Ovary (tissue), 9 donors: ENCODE results near the gene PMP22. TPM values are rescaled to one million over a fixed set of nuclear protein-coding genes. Genes with fewer than 3 reads are reported as not detected.

Source experiments
- DNase-seq, 5 donors: peaks; one replicate each; pipeline ENCODE4 v3.0.0-alpha.2; 2019 to 2020
- H3K27ac ChIP-seq, 2 donors: fragments of 200-600 bp; one replicate each; pipeline versions ENCODE4 v1.5.1 to v1.8.0; 2019 to 2022
- H3K27me3 ChIP-seq: fragments of 200-600 bp; one replicate; pipeline ENCODE4 v1.8.0; 2022
- H3K36me3 ChIP-seq: fragments of 200-600 bp; sonication (generic); one replicate; pipeline ENCODE4 v1.5.1; 2019
- H3K4me1 ChIP-seq: one replicate; pipeline ENCODE4 v1.8.1; 2013; ENCODE audit warnings: mild to moderate bottlenecking, moderate library complexity; ENCODE audit not compliant: insufficient read depth
- H3K4me3 ChIP-seq: fragments of 200-600 bp; sonication (generic); one replicate; pipeline ENCODE4 v1.5.1; 2017
- H3K9me3 ChIP-seq, 2 donors: fragments of 200-600 bp in 1 of 2; sonication (generic) in 1 of 2; one replicate each; pipeline versions ENCODE4 v1.5.1 to v1.8.1; 2013 to 2019; ENCODE audit warnings: mild to moderate bottlenecking in 1 of 2, moderate library complexity in 1 of 2
- EP300 ChIP-seq: sonication (generic); formaldehyde crosslinking; IDR thresholded peaks from one replicate; pipeline ENCODE4 v1.6.1; 2017; ENCODE audit warnings: antibody characterized with exemption
- POLR2A ChIP-seq: fragments of 450-650 bp; IDR thresholded peaks from one replicate; pipeline ENCODE4 v1.6.1; 2017; ENCODE audit warnings: antibody characterized with exemption, mild to moderate bottlenecking, moderate library complexity
- WGBS, 3 donors: extraction: QIAGEN DNeasy Blood & Tissue Kit in 1 of 3; methylation state at CpG; one replicate each; pipeline versions ENCODE4 v1.1.5 to v1.1.7; 2013 to 2017; 5-methylcytosine and 5-hydroxymethylcytosine counted together
- intact Hi-C, 4 donors: fragments of 100-400 bp; cut with DNase I; formaldehyde crosslinking; loops; one replicate each; pipeline versions ENCODE4 v1.11.0 to v1.15.1; 2022 to 2023
- polyA plus RNA-seq, 2 donors: library from polyadenylated mRNA; stranded (reverse); fragments of 200-250 nt in 1 of 2; fragments of 350-450 nt in 1 of 2; fragmentation: Illumina TruSeq in 1 of 2; extraction: RNeasy Lipid Tissue Mini Kit (QIAGEN cat#74804) in 1 of 2; gene quantifications; one replicate each; pipeline ENCODE4 v1.2.3, GENCODE V29; 2013 to 2014
- total RNA-seq, 7 donors: library from RNA; depleted of rRNA in 2 of 7; stranded (reverse); fragments of >200 nt in 2 of 7; fragmentation: NEBNext Ultra II Directional in 3 of 7; extraction: Animal tissue kit (Norgen Biotek cat#: 25700) in 3 of 7; gene quantifications; one replicate each; pipeline versions ENCODE4 v1.1.0 to v1.2.4, GENCODE V29; 2016 to 2023
- TF ChIP-seq, protein P1 (sequence below), 3 donors: fragments of 450-650 bp in 2 of 3; fragments of 200-600 bp in 1 of 3; IDR thresholded peaks; one replicate each; pipeline versions ENCODE4 v1.5.1 to v1.8.0; 2016 to 2022; ENCODE audit warnings: antibody characterized with exemption in 3 of 3, mild to moderate bottlenecking in 1 of 3
- donor health status: DM: no; HTN: no; CAD: no; lungs with moderate emphysema.
- donor health status: DM: no; HTN: no; CAD: no.
- donor health status: Bipolar disorder and iron deficiency.
- donor health status: DM: yes; HTN: yes; CAD: no.
- donor health status: DM: no; HTN: no; CAD: no.
- donor health status: DM: yes; HTN: yes; CAD: no.

PMP22 gene
- total and polyA plus RNA-seq, 9 donors, result 48.3 to 251 (median 112) TPM

DNA sequence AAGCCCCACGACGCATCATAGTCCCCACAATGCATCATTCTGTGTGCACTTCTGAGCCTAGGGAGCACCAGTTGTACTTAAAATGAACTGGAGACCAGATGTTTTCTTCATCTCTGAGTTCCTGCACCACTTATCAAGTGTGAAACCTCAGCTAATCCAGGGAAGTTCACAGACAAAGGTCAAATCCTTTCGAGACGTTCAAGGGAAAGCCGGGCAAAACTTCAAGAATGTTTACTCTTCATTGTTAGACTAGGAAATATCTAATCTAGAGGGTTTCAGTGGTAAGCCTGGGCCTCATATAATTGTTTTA lies 4.6 kb upstream of the PMP22 start:
- intact Hi-C loops, result loop anchor here in 1 of 4 donors (5.0 kb wide), 1 partner anchor 73 kb away; the partner anchor contains the start of gene TEKT3
- no peaks in the 10 kb centered on the region for H3K9me3 ChIP-seq
- WGBS, 3 donors, result 18 to 36% (median 26%) methylated on average over 5 of the region's 5 CpGs

DNA sequence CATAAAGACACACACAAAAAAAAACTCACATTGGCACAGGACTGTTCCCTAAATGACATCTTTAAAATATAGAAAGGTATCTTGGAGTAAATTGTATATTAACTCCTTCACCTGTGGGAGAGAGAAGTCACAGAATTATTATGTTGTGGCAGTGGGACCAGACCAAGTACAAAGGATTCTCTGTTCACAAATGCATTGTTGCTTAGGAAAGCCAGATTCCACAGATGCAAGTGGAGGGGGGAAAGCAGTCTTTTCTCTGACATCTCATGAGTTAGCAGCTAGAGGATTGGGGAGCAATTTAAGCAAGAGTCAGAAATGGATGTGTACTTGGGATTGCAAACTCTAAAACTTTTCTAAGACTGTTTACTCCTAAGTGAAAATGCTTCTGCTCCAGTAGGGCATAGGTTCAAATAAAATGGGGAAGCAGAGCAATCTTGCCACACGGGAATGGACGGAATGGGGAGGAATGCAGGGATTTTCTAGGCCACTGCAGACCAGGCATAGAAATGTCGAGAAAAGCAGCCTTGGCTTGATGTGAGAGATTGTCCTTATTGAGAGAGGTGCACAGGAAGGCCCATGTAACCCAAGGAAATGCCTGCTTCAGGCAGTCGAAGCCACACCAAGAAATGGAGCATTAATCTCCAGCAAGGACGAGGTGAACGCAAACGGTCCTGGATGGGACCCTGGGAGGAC lies 4.1 kb upstream of the PMP22 start:
- TF ChIP-seq, protein P1, sequence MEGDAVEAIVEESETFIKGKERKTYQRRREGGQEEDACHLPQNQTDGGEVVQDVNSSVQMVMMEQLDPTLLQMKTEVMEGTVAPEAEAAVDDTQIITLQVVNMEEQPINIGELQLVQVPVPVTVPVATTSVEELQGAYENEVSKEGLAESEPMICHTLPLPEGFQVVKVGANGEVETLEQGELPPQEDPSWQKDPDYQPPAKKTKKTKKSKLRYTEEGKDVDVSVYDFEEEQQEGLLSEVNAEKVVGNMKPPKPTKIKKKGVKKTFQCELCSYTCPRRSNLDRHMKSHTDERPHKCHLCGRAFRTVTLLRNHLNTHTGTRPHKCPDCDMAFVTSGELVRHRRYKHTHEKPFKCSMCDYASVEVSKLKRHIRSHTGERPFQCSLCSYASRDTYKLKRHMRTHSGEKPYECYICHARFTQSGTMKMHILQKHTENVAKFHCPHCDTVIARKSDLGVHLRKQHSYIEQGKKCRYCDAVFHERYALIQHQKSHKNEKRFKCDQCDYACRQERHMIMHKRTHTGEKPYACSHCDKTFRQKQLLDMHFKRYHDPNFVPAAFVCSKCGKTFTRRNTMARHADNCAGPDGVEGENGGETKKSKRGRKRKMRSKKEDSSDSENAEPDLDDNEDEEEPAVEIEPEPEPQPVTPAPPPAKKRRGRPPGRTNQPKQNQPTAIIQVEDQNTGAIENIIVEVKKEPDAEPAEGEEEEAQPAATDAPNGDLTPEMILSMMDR (IDR thresholded peaks at IDR 0.05), result no peak
- no peak for TF ChIP-seq EP300
- 56 to 62% (median 61%) methylated on average over 7 of the region's 7 CpGs for WGBS, 3 donors
- Histone ChIP-seq H3K27ac (no peak overlapping the region), H3K4me1 (peaks cover 4% of the 10 kb centered on the region), H3K4me3 (no peak overlapping the region), H3K27me3 (no peaks in the 10 kb centered on the region), H3K9me3 (no peaks in the 10 kb centered on the region), H3K36me3 (no peaks in the 10 kb centered on the region)
- intact Hi-C loops, result loop anchor here in 1 of 4 donors (5.0 kb wide), 1 partner anchor 73 kb away; the partner anchor contains the start of gene TEKT3
- DNase-seq, result no peak

More for the DNA sequence above, 4.6 kb upstream of the PMP22 start:
- Histone ChIP-seq H3K36me3 (no peaks in the 10 kb centered on the region), H3K27me3 (no peaks in the 10 kb centered on the region), H3K4me3 (no peak overlapping the region), H3K4me1 (peaks cover 4% of the 10 kb centered on the region), H3K27ac (no peak overlapping the region)
- no peak for DNase-seq
- TF ChIP-seq POLR2A, result no peak
- TF ChIP-seq, protein P1 (IDR thresholded peaks at IDR 0.05), result no peak
- TF ChIP-seq EP300, result no peak

DNA sequence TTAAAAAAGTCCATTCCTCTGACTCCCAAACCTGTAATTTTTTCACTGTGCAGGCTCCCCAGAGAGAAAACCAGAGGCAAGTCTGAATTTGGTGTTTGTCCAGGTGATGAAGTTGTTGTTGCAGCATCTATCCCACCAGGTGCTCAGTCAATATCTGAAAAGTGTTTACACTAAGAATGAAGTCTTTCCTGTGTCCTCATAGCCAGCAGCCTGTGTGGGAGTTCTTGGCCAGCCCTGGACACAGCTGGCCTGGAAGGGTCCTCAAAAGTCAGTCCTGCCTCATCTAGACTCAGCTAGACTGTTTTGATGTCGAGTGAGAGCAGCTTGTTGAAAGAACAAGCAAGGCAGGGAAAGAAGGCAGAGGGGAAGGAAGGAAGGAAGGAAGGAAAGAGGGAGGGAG lies 3.3 kb upstream of the PMP22 start:
- H3K4me3 ChIP-seq, result no peak overlapping the region

DNA sequence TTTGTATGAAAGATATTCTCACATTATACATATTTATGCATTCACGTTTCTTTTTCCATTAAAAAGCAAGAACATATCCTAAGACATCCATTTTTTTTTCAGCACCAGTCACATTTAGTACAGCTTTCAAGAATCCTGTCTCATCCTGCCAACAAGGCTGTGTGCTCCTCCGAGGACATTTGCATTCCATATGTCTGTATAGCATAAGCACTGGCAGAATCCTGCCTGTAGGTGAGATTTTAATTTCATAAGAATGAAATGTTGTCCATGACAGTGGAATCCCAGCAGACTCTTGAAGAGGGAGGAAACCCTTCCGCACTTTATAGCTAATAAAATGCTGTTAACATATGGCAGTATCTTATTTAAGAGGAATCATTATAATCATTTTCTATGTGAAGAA lies 2.9 kb upstream of the PMP22 start:
- TF ChIP-seq POLR2A, result no peak
- TF ChIP-seq EP300, result no peak
- DNase-seq, result no peak
- Histone ChIP-seq H3K4me1 (peaks cover 4% of the 10 kb centered on the region), H3K27me3 (no peaks in the 10 kb centered on the region), H3K36me3 (no peaks in the 10 kb centered on the region), H3K27ac (no peak overlapping the region), H3K4me3 (no peak overlapping the region), H3K9me3 (no peaks in the 10 kb centered on the region)
- intact Hi-C loops, result loop anchor here in 1 of 4 donors (5.0 kb wide), 1 partner anchor 74 kb away; the partner anchor contains the start of gene TEKT3
- 60 to 66% (median 62%) methylated on average over 3 of the region's 3 CpGs for WGBS, 3 donors

More for the DNA sequence above, 3.3 kb upstream of the PMP22 start:
- intact Hi-C loops, result loop anchor here in 1 of 4 donors (5.0 kb wide), 1 partner anchor 74 kb away; the partner anchor contains the start of gene TEKT3
- Histone ChIP-seq H3K9me3 (no peaks in the 10 kb centered on the region), H3K27me3 (no peaks in the 10 kb centered on the region), H3K27ac (no peak overlapping the region), H3K36me3 (no peaks in the 10 kb centered on the region), H3K4me1 (peaks cover 4% of the 10 kb centered on the region)
- TF ChIP-seq POLR2A (no peak), EP300 (no peak)
- TF ChIP-seq, protein P1 (IDR thresholded peaks at IDR 0.05), result no peak
- DNase-seq, result no peak
- WGBS, 3 donors, result 0 to 15% (median 4%) methylated on average over 1 of the region's 1 CpG
